NB4 (cell line): Measurements from ENCODE around the gene JOSD1.

Source experiments
- DNase-seq: peaks from one replicate; pipeline ENCODE4 v3.0.0; 2010; ENCODE audit warnings: low read depth
- H3K4me3 ChIP-seq: one replicate; pipeline ENCODE4 v1.5.1; 2011; ENCODE audit warnings: mild to moderate bottlenecking, low read depth, low read length, moderate library complexity
- MAX ChIP-seq: IDR thresholded peaks from 2 replicates; pipeline ENCODE4 v1.6.1; 2011; ENCODE audit warnings: low read depth, low read length
- MYC ChIP-seq: IDR thresholded peaks from 2 replicates; pipeline ENCODE4 v1.6.1; 2011; ENCODE audit warnings: low read depth, low read length
- POLR2A ChIP-seq: IDR thresholded peaks from 2 replicates; pipeline ENCODE4 v1.6.1; 2011; ENCODE audit warnings: mild to moderate bottlenecking; ENCODE audit not compliant: insufficient read length; ENCODE audit errors: extremely low read depth
- TF ChIP-seq, protein P1 (sequence below): IDR thresholded peaks from one replicate; pipeline ENCODE4 v1.5.1; 2012; ENCODE audit warnings: low read depth, low read length

JOSD1 gene

DNA sequence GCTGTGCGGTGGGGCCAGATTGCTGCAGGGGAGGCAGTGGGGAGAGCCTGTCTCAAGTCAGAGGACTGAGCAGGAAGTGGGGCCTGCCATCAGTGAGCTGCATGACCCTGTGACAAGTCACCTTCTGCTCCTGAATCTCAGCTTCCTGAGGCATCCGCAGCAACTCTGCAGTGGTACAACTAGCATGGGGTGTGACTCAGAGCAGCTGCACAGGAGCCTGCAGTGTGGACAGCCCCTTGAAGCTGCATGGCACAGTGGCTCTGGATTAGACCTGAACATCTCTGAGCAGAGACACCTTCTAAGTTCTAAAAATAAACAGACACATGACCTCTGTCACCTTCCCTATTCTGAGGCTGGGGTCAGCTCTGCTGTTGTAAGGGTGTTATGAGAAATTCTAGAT is 62.5 kb downstream of the JOSD1 start:
- TF ChIP-seq MAX (no peak), MYC (no peak), POLR2A (no peak)
- TF ChIP-seq, protein P1, sequence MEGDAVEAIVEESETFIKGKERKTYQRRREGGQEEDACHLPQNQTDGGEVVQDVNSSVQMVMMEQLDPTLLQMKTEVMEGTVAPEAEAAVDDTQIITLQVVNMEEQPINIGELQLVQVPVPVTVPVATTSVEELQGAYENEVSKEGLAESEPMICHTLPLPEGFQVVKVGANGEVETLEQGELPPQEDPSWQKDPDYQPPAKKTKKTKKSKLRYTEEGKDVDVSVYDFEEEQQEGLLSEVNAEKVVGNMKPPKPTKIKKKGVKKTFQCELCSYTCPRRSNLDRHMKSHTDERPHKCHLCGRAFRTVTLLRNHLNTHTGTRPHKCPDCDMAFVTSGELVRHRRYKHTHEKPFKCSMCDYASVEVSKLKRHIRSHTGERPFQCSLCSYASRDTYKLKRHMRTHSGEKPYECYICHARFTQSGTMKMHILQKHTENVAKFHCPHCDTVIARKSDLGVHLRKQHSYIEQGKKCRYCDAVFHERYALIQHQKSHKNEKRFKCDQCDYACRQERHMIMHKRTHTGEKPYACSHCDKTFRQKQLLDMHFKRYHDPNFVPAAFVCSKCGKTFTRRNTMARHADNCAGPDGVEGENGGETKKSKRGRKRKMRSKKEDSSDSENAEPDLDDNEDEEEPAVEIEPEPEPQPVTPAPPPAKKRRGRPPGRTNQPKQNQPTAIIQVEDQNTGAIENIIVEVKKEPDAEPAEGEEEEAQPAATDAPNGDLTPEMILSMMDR = no peak
- H3K4me3 ChIP-seq = no peak overlapping the region
- no peak for DNase-seq
